GM19467 (cell line): Measurements from ENCODE around the gene VPS37D.
A peak's percentile ranks its signal among the peaks of the same experiment; 100 is the strongest.
"Not testable (repeated sequence)": the region's sequence is repeated elsewhere in the genome, so short reads cannot be mapped to it uniquely, and the experiment has no call there.

ENCODE experiments used
- ATAC-seq: cut with Tn5 transposase; IDR thresholded peaks from one replicate; pipeline ENCODE4 v1.9.1; 2021; ENCODE audit warnings: mild to moderate bottlenecking, moderate library complexity; ENCODE audit not compliant: unreplicated experiment

The VPS37D gene

DNA sequence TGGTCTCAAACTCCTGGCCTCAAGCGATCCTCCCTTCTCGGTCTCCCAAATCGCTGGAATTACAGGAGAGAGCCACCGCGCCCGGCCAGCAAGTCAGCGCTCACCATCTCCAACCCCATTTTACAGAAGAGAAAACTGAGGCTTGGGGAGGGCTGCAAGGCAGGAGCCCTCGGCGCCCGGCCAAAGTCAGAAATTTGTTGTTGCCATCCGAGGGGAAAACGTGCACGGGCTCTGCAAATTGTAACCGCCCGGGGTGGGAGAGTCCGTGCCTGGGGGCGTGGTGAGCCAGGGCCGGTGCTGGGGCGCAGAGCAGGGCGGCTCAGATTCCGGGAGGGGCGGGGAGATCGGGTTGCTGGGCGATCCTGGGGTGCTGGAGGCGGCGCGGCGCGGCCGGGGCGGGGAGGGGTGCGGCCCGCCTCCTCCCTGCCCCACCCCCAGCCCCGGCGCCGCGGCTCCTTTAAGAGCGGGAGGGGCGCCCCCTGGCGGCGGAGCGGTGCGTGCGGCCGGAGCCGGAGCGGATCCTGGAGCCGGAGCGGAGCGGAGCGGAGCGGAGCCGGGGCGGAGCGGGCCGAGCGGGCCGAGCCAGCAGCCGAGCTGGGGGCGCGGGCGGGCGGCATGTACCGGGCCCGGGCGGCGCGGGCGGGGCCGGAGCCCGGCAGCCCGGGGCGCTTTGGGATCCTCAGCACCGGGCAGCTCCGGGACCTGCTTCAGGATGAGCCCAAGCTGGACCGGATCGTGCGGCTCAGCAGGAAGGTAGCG is at the start of gene VPS37D:
Gene VPS37D, plus strand, starts transcription at position 488 of the 759 bp plus-strand sequence. Its CDS starts 128 bp downstream, at position 616.
- ATAC-seq = peak; percentile 85

GRCh38 chr7:73618538-73618937 is 49.1 kb upstream of the VPS37D start:
- no peak for ATAC-seq

DNA sequence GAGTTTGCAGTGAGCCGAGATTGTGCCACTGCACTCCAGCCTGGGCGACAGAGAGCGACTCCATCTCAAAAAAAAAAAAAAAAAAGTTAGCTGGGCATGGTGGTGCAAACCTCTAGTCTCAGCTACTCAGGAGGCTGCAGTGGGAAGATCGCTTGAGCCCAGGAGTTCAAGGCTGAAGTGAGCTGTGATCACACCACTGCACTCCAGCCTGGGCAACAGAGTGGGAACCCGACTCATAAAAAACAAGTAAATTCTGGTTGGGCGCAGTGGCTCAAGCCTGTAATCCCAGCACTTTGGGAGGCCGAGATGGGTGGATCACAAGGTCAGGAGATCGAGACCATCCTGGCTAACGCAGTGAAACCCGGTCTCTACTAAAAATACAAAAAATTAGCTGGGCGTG is 48.2 kb upstream of the VPS37D start:
- not testable (repeated sequence) for ATAC-seq

GRCh38 chr7:73621168-73622063 is 46.2 kb upstream of the VPS37D start:
- no peak for ATAC-seq

DNA sequence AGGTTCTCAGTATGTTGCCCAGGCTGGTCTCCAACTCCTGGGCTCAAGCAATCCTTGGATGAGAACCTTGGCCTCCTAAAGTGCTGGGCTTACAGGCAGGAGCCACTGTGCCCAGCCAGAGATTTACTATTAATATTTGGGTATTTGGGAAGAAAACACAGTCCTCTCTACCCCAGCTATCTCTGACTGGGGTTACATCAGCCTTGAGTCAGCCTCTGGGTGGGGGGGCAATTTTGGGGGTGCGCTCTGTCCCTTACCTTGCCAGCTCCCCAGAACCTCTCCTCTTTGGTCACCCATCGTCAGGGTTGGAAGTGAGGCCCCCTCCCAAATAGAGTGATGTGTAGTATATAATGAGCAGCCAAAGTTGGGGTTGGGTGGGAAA is 45.1 kb upstream of the VPS37D start:
- no peak for ATAC-seq

GRCh38 chr7:73622909-73623797 is 44.5 kb upstream of the VPS37D start:
- ATAC-seq = no peak

DNA sequence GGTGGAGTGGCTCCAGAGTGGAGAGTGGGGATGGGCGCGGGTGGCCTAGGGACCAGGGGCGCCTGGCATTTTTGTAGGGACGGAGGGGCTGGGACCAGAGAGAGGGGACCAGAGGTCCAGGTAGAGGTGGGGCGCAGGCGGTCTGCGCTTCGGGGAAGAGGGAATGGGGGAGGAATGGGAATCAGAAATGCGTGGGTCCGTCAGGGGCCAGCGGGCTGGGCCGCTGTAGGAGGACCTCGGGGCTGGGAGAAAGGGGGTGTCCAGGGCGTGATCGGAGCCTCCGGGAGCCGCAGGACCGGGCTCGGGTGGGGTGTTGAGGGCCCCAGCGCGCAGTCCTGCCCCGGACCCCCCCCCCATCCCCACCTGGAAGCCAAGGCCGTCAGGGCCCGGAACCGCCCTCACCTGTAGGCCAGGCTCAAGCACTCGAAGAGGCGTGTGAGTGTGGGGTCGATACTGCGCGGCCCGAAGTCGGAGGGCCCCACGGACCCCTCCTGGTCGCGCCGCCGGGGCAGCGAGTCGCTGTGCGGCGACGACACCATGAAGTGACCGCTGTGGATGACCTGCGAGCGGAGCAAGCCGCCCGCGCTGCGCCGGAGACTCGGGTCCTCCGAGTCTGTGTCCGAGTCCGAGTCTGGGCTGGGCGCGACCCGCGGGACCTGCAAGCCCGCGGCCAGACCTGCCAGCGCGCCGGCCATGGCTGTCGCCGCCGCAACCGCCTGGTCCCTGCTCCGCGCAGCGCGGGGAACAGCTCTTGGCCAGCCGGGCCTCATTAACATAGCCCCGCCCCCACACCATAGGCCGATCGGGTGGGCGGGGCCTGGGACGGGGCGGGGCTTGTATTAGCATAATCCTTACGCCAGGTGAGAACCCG is 43.6 kb upstream of the VPS37D start, which contains the start of gene MLXIPL:
Gene MLXIPL, minus strand, starts transcription at position 725 of the 871 bp plus-strand sequence. Its CDS starts 30 bp downstream, at position 695.
- no peak for ATAC-seq

GRCh38 chr7:73624669-73625001 is 43.0 kb upstream of the VPS37D start:
- ATAC-seq = no peak

GRCh38 chr7:73625276-73625675 is 42.4 kb upstream of the VPS37D start:
- no peak for ATAC-seq

DNA sequence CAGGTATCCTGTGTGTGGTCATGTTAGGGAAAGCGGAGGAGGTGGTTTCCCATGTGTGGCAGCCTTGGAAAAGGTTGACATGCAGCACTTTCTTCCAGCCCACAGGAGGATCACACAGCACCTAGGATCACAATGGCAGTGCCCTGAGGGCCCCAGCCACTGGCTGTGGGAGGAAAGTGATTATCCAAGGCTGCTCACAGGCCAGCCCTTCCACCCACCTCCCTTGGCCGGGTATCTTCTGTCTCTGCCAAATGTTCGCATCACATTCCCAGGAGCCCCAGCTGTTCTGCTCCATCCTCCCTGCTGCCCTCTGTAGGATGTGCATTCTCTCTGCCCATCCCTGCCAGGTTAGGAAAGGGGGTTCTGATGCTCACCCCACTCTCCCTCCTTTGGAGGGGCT is 40.8 kb upstream of the VPS37D start:
- no peak for ATAC-seq

- ATAC-seq = no peak
These were observed 39.1 kb upstream of the VPS37D start for GRCh38 chr7:73628504-73628903.

- no peak for ATAC-seq
These were observed 36.1 kb upstream of the VPS37D start for GRCh38 chr7:73631558-73631957.

DNA sequence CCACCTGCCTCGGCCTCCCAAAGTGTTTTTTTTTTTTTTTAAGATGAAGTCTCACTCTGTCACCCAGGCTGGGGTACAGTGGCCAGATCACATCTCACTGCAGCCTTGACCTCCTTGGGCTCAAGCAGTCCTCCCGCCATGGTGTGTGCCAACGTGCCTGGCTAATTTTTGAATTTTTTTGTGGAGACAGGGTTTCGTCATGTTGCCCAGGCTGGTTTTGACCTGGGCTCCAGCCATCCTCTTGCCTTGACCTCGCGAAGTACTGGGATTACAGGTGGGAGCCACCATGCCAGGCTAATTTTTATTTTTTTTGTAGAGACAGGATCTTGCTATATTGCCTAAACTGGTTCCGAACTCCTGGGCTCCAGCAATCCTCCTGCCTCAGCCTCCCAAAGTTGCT is 34.3 kb upstream of the VPS37D start:
- ATAC-seq = no peak

GRCh38 chr7:73633844-73634243 is 33.8 kb upstream of the VPS37D start:
- ATAC-seq = no peak

DNA sequence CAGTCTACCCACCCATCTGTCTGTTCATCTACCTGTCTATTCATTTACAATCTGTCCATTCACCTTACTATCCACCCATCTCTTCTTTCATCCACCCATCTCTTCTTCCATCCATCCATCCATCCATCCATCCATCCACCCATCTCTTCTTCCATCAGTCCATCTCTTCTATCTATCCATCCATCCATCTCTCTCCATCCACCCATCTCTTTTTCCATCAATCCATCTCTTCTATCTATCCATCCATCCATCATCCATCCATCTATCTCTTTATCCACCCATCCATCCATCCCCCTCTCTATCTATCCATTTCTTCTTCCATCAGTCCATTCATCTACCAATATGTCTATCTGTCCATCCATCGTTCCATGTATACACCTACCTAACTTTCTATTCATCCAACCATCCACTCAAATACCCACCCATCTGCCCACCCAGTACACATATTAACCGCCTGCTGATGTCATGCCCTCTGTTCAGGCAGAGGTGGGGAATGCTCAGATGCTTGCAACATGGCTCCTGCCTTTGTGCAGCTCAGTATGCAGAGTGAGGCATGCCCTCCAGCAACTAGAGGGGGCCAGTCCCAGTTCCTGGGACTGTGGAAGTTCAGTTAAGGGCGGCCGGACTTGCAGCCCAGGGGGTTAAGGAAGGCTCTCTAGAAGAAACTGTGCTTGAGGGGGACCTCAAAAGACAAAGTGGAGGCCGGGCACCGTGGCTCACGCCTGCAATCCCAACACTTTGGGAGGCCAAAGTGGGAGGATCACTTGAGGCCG is 32.0 kb upstream of the VPS37D start:
- ATAC-seq = no peak

- no peak for ATAC-seq
These were observed 28.7 kb upstream of the VPS37D start for GRCh38 chr7:73638911-73639310.

- no peak for ATAC-seq
These were observed 24.8 kb upstream of the VPS37D start for GRCh38 chr7:73642834-73643233.

DNA sequence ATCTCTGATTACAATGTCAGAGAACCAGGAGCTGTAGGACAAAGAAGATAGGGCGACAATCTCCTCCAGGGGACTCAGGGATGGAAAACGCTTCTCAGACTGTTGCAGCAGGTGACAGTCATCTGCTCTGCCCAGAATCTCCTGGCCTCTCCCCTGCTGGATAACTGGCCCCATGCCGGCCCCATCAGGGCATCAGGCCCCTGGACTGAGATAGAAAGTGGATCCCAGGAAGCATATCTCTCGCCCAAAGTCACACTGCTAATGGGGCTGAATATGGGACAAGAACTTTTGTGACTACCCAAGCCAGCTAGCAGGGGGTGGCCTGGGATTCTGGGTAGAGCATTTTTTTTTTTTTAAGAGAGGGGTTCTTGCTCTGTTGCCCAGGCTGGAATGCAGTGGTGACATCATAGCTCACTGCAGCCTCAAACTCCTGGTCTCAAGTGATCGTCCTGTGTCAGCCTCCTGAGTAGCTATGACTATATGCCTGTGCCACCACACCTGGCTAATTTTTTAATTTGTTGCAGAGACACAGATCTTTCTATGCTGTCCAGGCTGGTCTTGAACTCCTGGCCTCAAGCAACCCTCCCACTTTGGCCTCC is 22.8 kb upstream of the VPS37D start:
- ATAC-seq = no peak

DNA sequence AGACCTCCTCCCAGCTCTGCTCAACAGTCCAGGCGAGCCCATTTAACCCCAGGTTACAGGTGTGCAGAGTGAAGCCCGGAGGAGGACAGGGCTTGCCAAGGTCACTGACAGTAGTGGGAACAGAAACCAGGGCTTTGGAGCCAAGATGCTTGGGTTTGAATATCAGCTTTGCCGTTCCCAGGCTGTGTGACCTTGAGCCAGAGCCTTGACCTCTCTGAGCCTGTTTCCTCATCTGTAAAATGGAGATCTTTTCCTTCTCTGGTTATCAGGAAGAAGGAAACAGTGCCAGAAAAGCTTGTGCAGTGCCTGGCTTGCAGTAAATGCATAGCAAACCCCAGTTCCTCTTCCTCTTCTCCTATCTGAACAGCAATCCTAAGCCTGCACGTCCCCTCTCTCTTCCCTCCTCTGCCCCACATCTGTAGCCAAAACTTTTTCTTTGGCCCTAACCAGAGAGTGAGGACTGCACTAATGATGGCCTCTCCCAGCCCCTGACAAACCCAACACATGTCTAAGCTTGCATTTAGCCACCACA is 21.9 kb upstream of the VPS37D start:
- ATAC-seq = no peak
